ENCODE results near the gene TYR. TPM values are rescaled to one million over a fixed set of nuclear protein-coding genes. Genes with fewer than 3 reads are reported as not detected.

TYR gene
- total RNA-seq, 1 experiment from 2014 or later = not detected

GRCh38 chr11:89175796-89176195, 1.9 kb upstream of the TYR start:
- Histone ChIP-seq H3K23ac (ENCODE audit: insufficient read length, low read depth, low read length) (no peak overlapping the region), H3K23me2 (ENCODE audit: insufficient read length, low read depth, low read length, poor library complexity, severe bottlenecking) (no peaks in the 10 kb centered on the region), H3K4ac (ENCODE audit: low read depth, low read length) (no peak overlapping the region), H2AK5ac (ENCODE audit: insufficient read length, low read length) (no peak overlapping the region), H3K27me3 (ENCODE audit: insufficient read depth, low read length) (no peaks in the 10 kb centered on the region), H2BK120ac (ENCODE audit: low read depth, low read length, poor library complexity, severe bottlenecking) (no peak overlapping the region), H2BK5ac (ENCODE audit: insufficient read length, low read length) (no peak overlapping the region), H3K27ac (ENCODE audit: insufficient read length, low read depth, low read length) (no peak overlapping the region), H4K5ac (ENCODE audit: insufficient read length, low read depth, low read length) (no peak overlapping the region), H4K20me1 (ENCODE audit: control insufficient read depth, insufficient read depth, insufficient read length) (no peaks in the 10 kb centered on the region), H3K9ac (ENCODE audit: extremely low read depth, insufficient read length, low read length) (no peak overlapping the region), H3T11ph (ENCODE audit: low read length) (no peak overlapping the region), H3K79me1 (ENCODE audit: insufficient read depth, low read depth, low read length, poor library complexity, severe bottlenecking) (no peaks in the 10 kb centered on the region), H4K8ac (replicated peaks; ENCODE audit: insufficient read length, low read depth, low read length) (no peak overlapping the region), H3K79me2 (ENCODE audit: insufficient read depth, low read length) (no peaks in the 10 kb centered on the region), H4K91ac (ENCODE audit: insufficient read length, low read depth, low read length) (no peak overlapping the region), H3K9me3 (ENCODE audit: control insufficient read depth, low read depth, low read length) (no peaks in the 10 kb centered on the region), H2BK20ac (ENCODE audit: low read depth, low read length, poor library complexity, severe bottlenecking) (no peak overlapping the region), H2BK12ac (ENCODE audit: insufficient read length, low read depth, low read length) (no peak overlapping the region), H2BK15ac (ENCODE audit: low read depth, low read length) (no peak overlapping the region), H2AFZ (ENCODE audit: low read length) (peak overlapping the region; percentile 82), H3K4me1 (ENCODE audit: insufficient read depth, low read length) (peaks cover 2% of the 10 kb centered on the region; the same call in 1 of the 2 replicates), H3K56ac (ENCODE audit: insufficient read length, low read depth, low read length) (no peak overlapping the region), H3K4me2 (ENCODE audit: insufficient read depth, insufficient read length, low read length) (no peak overlapping the region), H3K18ac (ENCODE audit: insufficient read length, low read depth, low read length) (no peak overlapping the region), H3K14ac (ENCODE audit: insufficient read depth, low read length) (no peak overlapping the region; the same call in 1 of the 2 replicates)
- WGBS (ENCODE audit: extremely low coverage, insufficient read length, low lambda C conversion rate) = no CpG with 5 or more reads among the region's 2 CpGs
- Mint-ChIP-seq H3K4me3 (no peak overlapping the region), H3K36me3 (ENCODE audit: insufficient read depth in 1 of 3, low read depth in 3 of 3) (no peaks in the 10 kb centered on the region), H3K27me3 (ENCODE audit: low read depth) (no peaks in the 10 kb centered on the region), H3K4me1 (peaks cover 12 to 16% of the 10 kb centered on the region in 2 experiments), H3K9me3 (no peaks in the 10 kb centered on the region), H3K27ac (no peak overlapping the region)
- DNase-seq = no peak
- TF ChIP-seq, protein P1, sequence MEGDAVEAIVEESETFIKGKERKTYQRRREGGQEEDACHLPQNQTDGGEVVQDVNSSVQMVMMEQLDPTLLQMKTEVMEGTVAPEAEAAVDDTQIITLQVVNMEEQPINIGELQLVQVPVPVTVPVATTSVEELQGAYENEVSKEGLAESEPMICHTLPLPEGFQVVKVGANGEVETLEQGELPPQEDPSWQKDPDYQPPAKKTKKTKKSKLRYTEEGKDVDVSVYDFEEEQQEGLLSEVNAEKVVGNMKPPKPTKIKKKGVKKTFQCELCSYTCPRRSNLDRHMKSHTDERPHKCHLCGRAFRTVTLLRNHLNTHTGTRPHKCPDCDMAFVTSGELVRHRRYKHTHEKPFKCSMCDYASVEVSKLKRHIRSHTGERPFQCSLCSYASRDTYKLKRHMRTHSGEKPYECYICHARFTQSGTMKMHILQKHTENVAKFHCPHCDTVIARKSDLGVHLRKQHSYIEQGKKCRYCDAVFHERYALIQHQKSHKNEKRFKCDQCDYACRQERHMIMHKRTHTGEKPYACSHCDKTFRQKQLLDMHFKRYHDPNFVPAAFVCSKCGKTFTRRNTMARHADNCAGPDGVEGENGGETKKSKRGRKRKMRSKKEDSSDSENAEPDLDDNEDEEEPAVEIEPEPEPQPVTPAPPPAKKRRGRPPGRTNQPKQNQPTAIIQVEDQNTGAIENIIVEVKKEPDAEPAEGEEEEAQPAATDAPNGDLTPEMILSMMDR (conservative IDR thresholded peaks at IDR 0.05) = no peak
